ENCODE measurements around the gene TMEM9.

DNA sequence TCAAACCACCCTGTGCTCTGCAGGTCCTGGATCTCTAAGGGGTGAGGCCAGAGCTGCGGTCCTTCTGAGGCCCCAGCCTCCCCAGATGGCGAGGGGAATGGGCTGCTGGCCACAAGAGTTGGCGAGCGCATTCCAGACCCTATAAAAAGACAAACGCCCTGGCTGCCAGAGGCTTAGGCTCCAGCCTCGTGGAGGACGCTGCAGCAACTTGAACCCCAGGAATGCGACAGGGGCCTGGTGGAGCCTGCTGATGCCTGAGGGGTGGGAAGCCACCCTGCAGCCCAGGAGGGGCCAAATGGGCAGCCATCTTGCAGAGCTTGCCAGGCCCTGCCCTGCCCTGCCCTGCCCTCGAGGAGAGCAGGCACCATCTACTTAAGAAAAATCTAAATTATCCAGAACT is 50.6 kb downstream of the TMEM9 start:
- TF ChIP-seq, protein P1, sequence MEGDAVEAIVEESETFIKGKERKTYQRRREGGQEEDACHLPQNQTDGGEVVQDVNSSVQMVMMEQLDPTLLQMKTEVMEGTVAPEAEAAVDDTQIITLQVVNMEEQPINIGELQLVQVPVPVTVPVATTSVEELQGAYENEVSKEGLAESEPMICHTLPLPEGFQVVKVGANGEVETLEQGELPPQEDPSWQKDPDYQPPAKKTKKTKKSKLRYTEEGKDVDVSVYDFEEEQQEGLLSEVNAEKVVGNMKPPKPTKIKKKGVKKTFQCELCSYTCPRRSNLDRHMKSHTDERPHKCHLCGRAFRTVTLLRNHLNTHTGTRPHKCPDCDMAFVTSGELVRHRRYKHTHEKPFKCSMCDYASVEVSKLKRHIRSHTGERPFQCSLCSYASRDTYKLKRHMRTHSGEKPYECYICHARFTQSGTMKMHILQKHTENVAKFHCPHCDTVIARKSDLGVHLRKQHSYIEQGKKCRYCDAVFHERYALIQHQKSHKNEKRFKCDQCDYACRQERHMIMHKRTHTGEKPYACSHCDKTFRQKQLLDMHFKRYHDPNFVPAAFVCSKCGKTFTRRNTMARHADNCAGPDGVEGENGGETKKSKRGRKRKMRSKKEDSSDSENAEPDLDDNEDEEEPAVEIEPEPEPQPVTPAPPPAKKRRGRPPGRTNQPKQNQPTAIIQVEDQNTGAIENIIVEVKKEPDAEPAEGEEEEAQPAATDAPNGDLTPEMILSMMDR (IDR thresholded peaks at IDR 0.05), result no peak
- TF ChIP-seq SIN3A (IDR thresholded peaks at IDR 0.05; ENCODE audit: borderline replicate concordance, insufficient read depth, low read depth, low read length) (no peak), TCF7L2 (IDR thresholded peaks at IDR 0.05; ENCODE audit: low read depth, low read length) (no peak)
- TF ChIP-seq, protein P2, sequence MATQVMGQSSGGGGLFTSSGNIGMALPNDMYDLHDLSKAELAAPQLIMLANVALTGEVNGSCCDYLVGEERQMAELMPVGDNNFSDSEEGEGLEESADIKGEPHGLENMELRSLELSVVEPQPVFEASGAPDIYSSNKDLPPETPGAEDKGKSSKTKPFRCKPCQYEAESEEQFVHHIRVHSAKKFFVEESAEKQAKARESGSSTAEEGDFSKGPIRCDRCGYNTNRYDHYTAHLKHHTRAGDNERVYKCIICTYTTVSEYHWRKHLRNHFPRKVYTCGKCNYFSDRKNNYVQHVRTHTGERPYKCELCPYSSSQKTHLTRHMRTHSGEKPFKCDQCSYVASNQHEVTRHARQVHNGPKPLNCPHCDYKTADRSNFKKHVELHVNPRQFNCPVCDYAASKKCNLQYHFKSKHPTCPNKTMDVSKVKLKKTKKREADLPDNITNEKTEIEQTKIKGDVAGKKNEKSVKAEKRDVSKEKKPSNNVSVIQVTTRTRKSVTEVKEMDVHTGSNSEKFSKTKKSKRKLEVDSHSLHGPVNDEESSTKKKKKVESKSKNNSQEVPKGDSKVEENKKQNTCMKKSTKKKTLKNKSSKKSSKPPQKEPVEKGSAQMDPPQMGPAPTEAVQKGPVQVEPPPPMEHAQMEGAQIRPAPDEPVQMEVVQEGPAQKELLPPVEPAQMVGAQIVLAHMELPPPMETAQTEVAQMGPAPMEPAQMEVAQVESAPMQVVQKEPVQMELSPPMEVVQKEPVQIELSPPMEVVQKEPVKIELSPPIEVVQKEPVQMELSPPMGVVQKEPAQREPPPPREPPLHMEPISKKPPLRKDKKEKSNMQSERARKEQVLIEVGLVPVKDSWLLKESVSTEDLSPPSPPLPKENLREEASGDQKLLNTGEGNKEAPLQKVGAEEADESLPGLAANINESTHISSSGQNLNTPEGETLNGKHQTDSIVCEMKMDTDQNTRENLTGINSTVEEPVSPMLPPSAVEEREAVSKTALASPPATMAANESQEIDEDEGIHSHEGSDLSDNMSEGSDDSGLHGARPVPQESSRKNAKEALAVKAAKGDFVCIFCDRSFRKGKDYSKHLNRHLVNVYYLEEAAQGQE (IDR thresholded peaks at IDR 0.05; ENCODE audit: insufficient read depth in 1 of 2, low read depth in 2 of 2, low read length in 1 of 2), result no peak
